GM23338 (cell line): ENCODE results near the gene KRTAP4-2. TPM values are rescaled to one million over a fixed set of nuclear protein-coding genes. Genes with fewer than 3 reads are reported as not detected.

Experiments
- ATAC-seq: fragments of 200-7000 bp; cut with Tn5 transposase; 3 replicates; pipeline ENCODE4 v1.9.1; 2020
- DNase-seq: peaks from one replicate; pipeline ENCODE4 v3.0.0-alpha.2; 2015; ENCODE audit warnings: low spot score
- H2AFZ ChIP-seq: fragments of 200-600 bp; sonication (generic); 2 replicates; pipeline ENCODE4 v1.8.0; 2016; ENCODE audit warnings: antibody characterized with exemption, mild to moderate bottlenecking, moderate library complexity
- H3F3A ChIP-seq: fragments of 200-600 bp; sonication (generic); replicated peaks from 2 replicates; pipeline ENCODE4 v1.8.0; 2017; ENCODE audit warnings: antibody characterized with exemption, mixed run types, low read depth
- H3K27ac ChIP-seq: fragments of 200-600 bp; sonication (generic); 2 replicates; pipeline ENCODE4 v1.6.1; 2016; ENCODE audit warnings: low read depth
- H3K27me3 ChIP-seq: fragments of 200-600 bp; sonication (generic); 2 replicates; pipeline ENCODE4 v1.8.0; 2016; ENCODE audit warnings: mild to moderate bottlenecking, mixed run types, moderate library complexity; ENCODE audit not compliant: insufficient read depth
- H3K36me3 ChIP-seq: fragments of 200-600 bp; sonication (generic); 2 replicates; pipeline ENCODE4 v1.8.0; 2016; ENCODE audit warnings: mild to moderate bottlenecking; ENCODE audit not compliant: insufficient read depth
- H3K4me1 ChIP-seq: fragments of 200-600 bp; sonication (generic); 2 replicates; pipeline ENCODE4 v1.8.0; 2016; ENCODE audit warnings: mild to moderate bottlenecking, moderate library complexity; ENCODE audit not compliant: insufficient read depth
- H3K4me2 ChIP-seq: fragments of 200-600 bp; sonication (generic); 2 replicates; pipeline ENCODE4 v1.7.1; 2017; ENCODE audit warnings: mixed run types
- H3K4me3 ChIP-seq: fragments of 200-600 bp; sonication (generic); 2 replicates; pipeline ENCODE4 v1.6.1; 2016; ENCODE audit warnings: mixed run types
- H3K79me2 ChIP-seq: fragments of 200-600 bp; sonication (generic); replicated peaks from 2 replicates; pipeline ENCODE4 v1.8.0; 2017; ENCODE audit warnings: mild to moderate bottlenecking; ENCODE audit not compliant: insufficient read depth
- H3K9me2 ChIP-seq: fragments of 200-600 bp; sonication (generic); 2 replicates; pipeline ENCODE4 v1.8.0; 2017; ENCODE audit not compliant: insufficient read depth
- H4K20me1 ChIP-seq: fragments of 200-600 bp; sonication (generic); replicated peaks from 2 replicates; pipeline ENCODE4 v1.8.0; 2017; ENCODE audit warnings: mild to moderate bottlenecking; ENCODE audit not compliant: insufficient read depth
- H3K27ac Mint-ChIP-seq: 2 replicates; pipeline ENCODE4 v1.8.0; 2020; ENCODE audit warnings: inconsistent platforms, mild to moderate bottlenecking, moderate library complexity, mixed read lengths
- H3K27me3 Mint-ChIP-seq: 3 replicates; pipeline ENCODE4 v1.8.0; 2022; ENCODE audit warnings: low read depth, mild to moderate bottlenecking, moderate library complexity, mixed read lengths, inconsistent platforms; ENCODE audit not compliant: insufficient read depth, poor library complexity
- H3K36me3 Mint-ChIP-seq: 3 replicates; pipeline ENCODE4 v1.8.0; 2021; ENCODE audit warnings: low read depth, mild to moderate bottlenecking, inconsistent platforms, moderate library complexity, mixed read lengths
- H3K4me1 Mint-ChIP-seq: 3 replicates; pipeline ENCODE4 v1.8.0; 2020; ENCODE audit warnings: mild to moderate bottlenecking, inconsistent platforms, mixed read lengths
- H3K4me3 Mint-ChIP-seq: 3 replicates; pipeline ENCODE4 v1.8.0; 2021; ENCODE audit warnings: moderate library complexity, mild to moderate bottlenecking, inconsistent platforms, mixed read lengths
- H3K9me3 Mint-ChIP-seq: 3 replicates; pipeline ENCODE4 v1.8.0; 2020; ENCODE audit warnings: moderate library complexity, mild to moderate bottlenecking, inconsistent platforms, mixed read lengths
- CREB1 ChIP-seq: fragments of 250-450 bp; sonication (Bioruptor Pico); IDR thresholded peaks from 2 replicates; pipeline ENCODE4 v1.5.0; 2020; ENCODE audit warnings: low read depth, mild to moderate bottlenecking, moderate library complexity
- CTCF ChIP-seq, 2 experiments: fragments of 200-600 bp in 1 of 2; sonication (generic) in 1 of 2; conservative IDR thresholded peaks; 2 replicates each; pipeline versions ENCODE4 v1.5.1 to v1.6.1; 2016 to 2017; ENCODE audit warnings: antibody characterized with exemption in 2 of 2, low read depth in 2 of 2, mild to moderate bottlenecking in 2 of 2, moderate library complexity in 1 of 2
- EZH2 ChIP-seq: fragments of 200-600 bp; sonication (generic); IDR thresholded peaks from one replicate; pipeline ENCODE4 v1.8.0; 2017; ENCODE audit warnings: antibody characterized with exemption, mild to moderate bottlenecking, low read depth; ENCODE audit not compliant: unreplicated experiment
- EZH2phosphoT487 ChIP-seq: fragments of 200-600 bp; sonication (generic); IDR thresholded peaks from one replicate; pipeline ENCODE4 v1.8.1; 2018; ENCODE audit warnings: antibody characterized with exemption; ENCODE audit not compliant: unreplicated experiment
- JUNB ChIP-seq: IDR thresholded peaks from one replicate; pipeline ENCODE4 v1.6.1; 2016; ENCODE audit warnings: antibody characterized with exemption; ENCODE audit not compliant: unreplicated experiment
- NANOG ChIP-seq: IDR thresholded peaks from 2 replicates; pipeline ENCODE4 v1.6.1; 2016; ENCODE audit warnings: antibody characterized with exemption, borderline replicate concordance
- POLR2AphosphoS5 ChIP-seq: IDR thresholded peaks from 2 replicates; pipeline ENCODE4 v1.6.1; 2016; ENCODE audit warnings: antibody characterized with exemption, low read depth
- REST ChIP-seq: IDR thresholded peaks from one replicate; pipeline ENCODE4 v1.6.1; 2018; ENCODE audit warnings: antibody characterized with exemption; ENCODE audit not compliant: unreplicated experiment
- STAT1 ChIP-seq: IDR thresholded peaks from one replicate; pipeline ENCODE4 v1.6.1; 2016; ENCODE audit warnings: antibody characterized with exemption; ENCODE audit not compliant: unreplicated experiment
- ZNF114 ChIP-seq: fragments of 250-450 bp; sonication (Bioruptor Pico); IDR thresholded peaks from 2 replicates; pipeline ENCODE4 v1.5.0; 2020; ENCODE audit warnings: mild to moderate bottlenecking, moderate library complexity
- ZNF331 ChIP-seq: fragments of 250-450 bp; sonication (Bioruptor Pico); IDR thresholded peaks from 2 replicates; pipeline ENCODE4 v1.5.0; 2020; ENCODE audit warnings: low read depth, mild to moderate bottlenecking, moderate library complexity
- polyA plus RNA-seq: library from polyadenylated mRNA; unstranded; fragments of >200 nt; fragmentation: Nextera tagmentation; extraction: Ambion mirVana; gene quantifications from 2 replicates; pipeline ENCODE4 v1.2.1, GENCODE V29; 2016
- total RNA-seq: library from RNA; depleted of rRNA; stranded (reverse); fragments of >200 nt; shearing (Covaris generic); gene quantifications from 2 replicates; pipeline ENCODE4 v1.2.3, GENCODE V29; 2014
- TF ChIP-seq, protein P1 (sequence below): IDR thresholded peaks from 2 replicates; pipeline ENCODE4 v1.6.1; 2016; ENCODE audit warnings: antibody characterized with exemption
- TF ChIP-seq, protein P2 (sequence below): fragments of 250-450 bp; sonication (Bioruptor Pico); IDR thresholded peaks from 2 replicates; pipeline ENCODE4 v1.5.0; 2020; ENCODE audit warnings: mild to moderate bottlenecking, moderate library complexity

KRTAP4-2 gene
- total and polyA plus RNA-seq, 2 experiments from 2014 or later, result not detected

DNA sequence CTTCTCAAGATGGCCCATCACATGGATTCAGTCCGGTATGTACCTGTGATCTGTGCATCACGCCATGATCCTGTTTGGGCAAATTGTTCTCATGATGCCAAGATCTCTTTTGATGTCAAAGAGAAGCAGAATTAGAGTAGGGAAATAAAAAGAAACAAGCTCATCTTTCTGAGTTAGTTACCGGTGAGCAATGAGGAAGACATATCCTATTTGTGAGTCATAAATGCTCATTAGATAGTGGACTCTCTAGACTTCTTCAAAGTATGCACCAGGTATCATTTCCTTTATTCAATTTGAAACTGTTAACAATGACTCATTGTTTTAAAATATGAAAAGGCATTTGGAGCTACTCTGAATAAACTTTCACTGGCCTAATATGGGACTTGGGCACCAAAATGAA, 46.0 kb downstream of the KRTAP4-2 start:
- Mint-ChIP-seq H3K4me3 (no peak overlapping the region), H3K27me3 (peaks cover 2% of the 10 kb centered on the region), H3K9me3 (no peaks in the 10 kb centered on the region; the same call in 2 of the 3 replicates), H3K36me3 (no peaks in the 10 kb centered on the region), H3K27ac (no peak overlapping the region), H3K4me1 (no peaks in the 10 kb centered on the region)
- Histone ChIP-seq H3K27ac (no peak overlapping the region), H3K79me2 (no peaks in the 10 kb centered on the region), H3K4me1 (no peaks in the 10 kb centered on the region), H3K4me3 (no peak overlapping the region), H3K27me3 (no peaks in the 10 kb centered on the region), H3F3A (no peaks in the 10 kb centered on the region), H4K20me1 (no peaks in the 10 kb centered on the region), H2AFZ (no peak overlapping the region), H3K36me3 (no peaks in the 10 kb centered on the region), H3K4me2 (no peak overlapping the region), H3K9me2 (no peaks in the 10 kb centered on the region)
- no peak for DNase-seq
- TF ChIP-seq, protein P1, sequence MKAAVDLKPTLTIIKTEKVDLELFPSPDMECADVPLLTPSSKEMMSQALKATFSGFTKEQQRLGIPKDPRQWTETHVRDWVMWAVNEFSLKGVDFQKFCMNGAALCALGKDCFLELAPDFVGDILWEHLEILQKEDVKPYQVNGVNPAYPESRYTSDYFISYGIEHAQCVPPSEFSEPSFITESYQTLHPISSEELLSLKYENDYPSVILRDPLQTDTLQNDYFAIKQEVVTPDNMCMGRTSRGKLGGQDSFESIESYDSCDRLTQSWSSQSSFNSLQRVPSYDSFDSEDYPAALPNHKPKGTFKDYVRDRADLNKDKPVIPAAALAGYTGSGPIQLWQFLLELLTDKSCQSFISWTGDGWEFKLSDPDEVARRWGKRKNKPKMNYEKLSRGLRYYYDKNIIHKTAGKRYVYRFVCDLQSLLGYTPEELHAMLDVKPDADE, result no peak
- TF ChIP-seq EZH2 (no peak), REST (no peak), POLR2AphosphoS5 (no peak), JUNB (no peak), NANOG (no peak), CREB1 (CRISPR knock-in tag) (no peak), STAT1 (no peak), CTCF (conservative IDR thresholded peaks at IDR 0.05; ENCODE audit: low read depth in 2 of 2) (no peak), ZNF331 (CRISPR knock-in tag) (no peak), ZNF114 (CRISPR knock-in tag) (no peak), EZH2phosphoT487 (no peak)
- TF ChIP-seq, protein P2, sequence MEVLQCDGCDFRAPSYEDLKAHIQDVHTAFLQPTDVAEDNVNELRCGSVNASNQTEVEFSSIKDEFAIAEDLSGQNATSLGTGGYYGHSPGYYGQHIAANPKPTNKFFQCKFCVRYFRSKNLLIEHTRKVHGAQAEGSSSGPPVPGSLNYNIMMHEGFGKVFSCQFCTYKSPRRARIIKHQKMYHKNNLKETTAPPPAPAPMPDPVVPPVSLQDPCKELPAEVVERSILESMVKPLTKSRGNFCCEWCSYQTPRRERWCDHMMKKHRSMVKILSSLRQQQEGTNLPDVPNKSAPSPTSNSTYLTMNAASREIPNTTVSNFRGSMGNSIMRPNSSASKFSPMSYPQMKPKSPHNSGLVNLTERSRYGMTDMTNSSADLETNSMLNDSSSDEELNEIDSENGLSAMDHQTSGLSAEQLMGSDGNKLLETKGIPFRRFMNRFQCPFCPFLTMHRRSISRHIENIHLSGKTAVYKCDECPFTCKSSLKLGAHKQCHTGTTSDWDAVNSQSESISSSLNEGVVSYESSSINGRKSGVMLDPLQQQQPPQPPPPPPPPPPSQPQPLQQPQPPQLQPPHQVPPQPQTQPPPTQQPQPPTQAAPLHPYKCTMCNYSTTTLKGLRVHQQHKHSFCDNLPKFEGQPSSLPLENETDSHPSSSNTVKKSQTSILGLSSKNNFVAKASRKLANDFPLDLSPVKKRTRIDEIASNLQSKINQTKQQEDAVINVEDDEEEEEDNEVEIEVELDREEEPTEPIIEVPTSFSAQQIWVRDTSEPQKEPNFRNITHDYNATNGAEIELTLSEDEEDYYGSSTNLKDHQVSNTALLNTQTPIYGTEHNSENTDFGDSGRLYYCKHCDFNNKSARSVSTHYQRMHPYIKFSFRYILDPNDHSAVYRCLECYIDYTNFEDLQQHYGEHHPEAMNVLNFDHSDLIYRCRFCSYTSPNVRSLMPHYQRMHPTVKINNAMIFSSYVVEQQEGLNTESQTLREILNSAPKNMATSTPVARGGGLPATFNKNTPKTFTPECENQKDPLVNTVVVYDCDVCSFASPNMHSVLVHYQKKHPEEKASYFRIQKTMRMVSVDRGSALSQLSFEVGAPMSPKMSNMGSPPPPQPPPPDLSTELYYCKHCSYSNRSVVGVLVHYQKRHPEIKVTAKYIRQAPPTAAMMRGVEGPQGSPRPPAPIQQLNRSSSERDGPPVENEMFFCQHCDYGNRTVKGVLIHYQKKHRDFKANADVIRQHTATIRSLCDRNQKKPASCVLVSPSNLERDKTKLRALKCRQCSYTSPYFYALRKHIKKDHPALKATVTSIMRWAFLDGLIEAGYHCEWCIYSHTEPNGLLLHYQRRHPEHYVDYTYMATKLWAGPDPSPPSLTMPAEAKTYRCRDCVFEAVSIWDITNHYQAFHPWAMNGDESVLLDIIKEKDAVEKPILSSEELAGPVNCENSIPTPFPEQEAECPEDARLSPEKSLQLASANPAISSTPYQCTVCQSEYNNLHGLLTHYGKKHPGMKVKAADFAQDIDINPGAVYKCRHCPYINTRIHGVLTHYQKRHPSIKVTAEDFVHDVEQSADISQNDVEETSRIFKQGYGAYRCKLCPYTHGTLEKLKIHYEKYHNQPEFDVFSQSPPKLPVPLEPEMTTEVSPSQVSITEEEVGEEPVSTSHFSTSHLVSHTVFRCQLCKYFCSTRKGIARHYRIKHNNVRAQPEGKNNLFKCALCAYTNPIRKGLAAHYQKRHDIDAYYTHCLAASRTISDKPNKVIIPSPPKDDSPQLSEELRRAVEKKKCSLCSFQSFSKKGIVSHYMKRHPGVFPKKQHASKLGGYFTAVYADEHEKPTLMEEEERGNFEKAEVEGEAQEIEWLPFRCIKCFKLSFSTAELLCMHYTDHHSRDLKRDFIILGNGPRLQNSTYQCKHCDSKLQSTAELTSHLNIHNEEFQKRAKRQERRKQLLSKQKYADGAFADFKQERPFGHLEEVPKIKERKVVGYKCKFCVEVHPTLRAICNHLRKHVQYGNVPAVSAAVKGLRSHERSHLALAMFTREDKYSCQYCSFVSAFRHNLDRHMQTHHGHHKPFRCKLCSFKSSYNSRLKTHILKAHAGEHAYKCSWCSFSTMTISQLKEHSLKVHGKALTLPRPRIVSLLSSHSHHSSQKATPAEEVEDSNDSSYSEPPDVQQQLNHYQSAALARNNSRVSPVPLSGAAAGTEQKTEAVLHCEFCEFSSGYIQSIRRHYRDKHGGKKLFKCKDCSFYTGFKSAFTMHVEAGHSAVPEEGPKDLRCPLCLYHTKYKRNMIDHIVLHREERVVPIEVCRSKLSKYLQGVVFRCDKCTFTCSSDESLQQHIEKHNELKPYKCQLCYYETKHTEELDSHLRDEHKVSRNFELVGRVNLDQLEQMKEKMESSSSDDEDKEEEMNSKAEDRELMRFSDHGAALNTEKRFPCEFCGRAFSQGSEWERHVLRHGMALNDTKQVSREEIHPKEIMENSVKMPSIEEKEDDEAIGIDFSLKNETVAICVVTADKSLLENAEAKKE (CRISPR knock-in tag), result no peak
- ATAC-seq, result no peak
